Activated T-helper 1 cell treated with anti-CD3 and anti-CD28 coated beads, Interleukin-2, amount 50 U/mL, for 16 hours (primary cell): Measurements from ENCODE around the gene FAM222A.

Experiments
- DNase-seq, 2 donors: peaks; one replicate each; pipeline ENCODE4 v3.0.0-alpha.2; 2020; ENCODE audit warnings: low read depth in 1 of 2, low spot score in 1 of 2

FAM222A gene

GRCh38 chr12:109710747-109711595 is 2.7 kb upstream of the FAM222A start:
- DNase-seq = no peak

DNA sequence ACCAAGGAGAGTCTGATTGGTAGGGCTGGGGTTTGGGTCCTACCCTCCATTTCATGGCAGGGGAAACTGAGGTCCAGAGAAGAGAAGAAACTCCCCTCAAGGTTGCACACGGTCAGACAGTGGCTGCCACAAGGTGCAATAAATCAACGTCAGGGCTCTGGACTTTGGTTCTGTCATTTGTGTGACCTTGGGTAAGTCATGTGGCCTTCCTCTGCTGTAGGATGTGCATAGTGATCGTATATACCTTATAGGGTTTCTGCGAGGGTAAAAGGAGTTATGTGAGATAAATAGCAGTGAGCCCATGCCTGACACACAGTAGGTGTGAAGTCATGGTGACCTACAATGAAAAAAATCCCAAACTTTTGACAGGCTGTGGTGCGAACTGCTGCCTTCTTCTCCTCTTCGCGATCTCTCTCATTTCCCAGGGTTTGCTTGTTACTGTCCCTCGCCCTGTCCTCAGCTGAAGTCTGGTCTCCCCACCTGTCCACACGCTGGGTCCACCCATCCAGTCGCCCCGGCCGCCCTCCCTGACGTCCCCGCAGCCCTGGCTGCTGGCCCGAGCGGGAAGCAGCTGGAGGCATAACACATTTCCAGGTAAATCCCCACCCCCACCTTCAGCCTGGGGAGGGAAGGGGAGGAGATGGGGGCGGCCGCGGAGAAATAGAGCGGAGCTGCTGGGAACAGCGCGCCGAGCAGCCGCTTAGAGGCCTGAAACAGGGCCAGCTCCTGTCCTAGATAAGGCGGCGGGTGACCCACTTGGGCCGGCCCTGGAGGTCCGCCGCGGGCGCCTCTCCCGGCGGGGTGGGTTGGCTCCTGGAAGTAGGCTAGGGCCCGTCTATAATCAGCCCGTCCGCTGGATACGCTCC is 1.8 kb upstream of the FAM222A start:
- DNase-seq = no peak

DNA sequence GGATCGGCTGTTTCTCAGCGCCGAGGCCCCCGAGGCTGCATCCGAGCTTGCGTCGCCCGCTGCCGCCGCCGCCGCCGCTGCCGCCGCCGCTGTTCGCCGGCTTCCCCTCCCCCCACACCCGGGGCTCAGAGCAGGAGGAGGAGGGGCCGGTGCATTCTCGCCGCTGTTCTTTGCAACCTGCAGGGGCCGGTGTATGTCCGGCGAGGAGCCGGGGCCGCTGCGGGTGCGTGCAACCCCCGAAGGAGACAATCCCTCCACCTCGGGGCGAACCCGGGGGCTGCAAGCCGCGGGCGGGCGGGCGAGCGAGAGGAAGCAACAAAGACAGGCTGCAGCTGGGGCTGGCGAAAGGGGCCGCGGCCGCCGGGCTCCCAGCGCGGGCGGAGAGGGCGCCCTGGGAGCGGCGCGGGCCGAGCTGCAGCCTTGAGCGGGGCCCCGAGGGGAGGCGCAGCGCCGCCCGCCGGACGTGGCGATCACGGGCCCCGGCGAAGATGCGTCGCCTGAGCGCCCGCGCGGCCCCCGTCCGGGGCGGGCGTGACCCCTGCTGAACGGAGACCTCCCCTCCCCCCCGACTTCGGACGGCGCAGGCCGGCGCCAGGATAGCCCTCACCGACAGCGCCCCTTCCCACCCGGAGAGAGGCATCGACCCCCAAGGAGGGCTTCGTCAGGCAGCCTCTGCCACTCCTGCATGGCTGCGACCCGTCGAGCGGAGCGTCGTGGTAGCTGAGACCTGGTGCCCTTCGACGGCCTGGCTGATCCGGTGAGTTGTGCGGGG is 702 bp downstream of the FAM222A start:
- DNase-seq = peak; percentile 20 to 39

DNA sequence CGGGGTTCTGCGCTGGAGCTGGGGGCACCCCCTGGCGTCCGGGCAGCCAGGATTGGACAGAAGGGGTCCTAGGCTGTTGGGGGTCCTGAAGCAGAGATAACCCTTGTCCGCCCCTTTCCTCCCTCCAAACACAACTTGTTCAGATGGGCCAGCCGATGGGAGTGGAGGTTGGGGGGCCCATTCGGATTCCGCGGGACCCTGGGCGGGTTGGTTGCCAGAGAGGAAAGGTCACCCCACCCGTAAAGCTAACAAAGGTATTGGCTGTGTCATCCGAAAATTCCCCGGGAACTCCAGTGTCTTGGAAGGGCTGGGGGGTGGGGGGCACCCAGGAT is 1.3 kb downstream of the FAM222A start:
- DNase-seq = no peak

GRCh38 chr12:109715310-109716091 is 1.9 kb downstream of the FAM222A start:
- DNase-seq = no peak

DNA sequence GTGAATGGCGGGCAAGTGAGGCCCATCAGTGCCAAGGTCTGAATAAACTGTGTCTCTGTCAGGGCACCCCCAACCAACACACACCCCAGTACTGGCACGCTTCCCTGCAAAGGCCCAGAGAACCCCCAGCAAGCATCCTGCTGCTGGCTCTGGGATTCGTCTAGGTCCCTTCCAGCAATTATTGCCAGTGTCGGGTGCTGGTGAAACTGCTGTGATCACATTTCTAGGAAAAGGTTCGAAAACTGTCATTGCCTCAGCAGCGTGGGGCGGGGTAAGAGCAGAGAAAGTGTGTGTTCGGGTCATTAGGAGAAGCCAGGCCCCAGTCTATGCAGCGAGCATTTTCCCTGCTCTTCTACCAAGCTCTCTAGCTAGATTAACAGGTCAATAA is 2.5 kb downstream of the FAM222A start:
- DNase-seq = no peak

DNA sequence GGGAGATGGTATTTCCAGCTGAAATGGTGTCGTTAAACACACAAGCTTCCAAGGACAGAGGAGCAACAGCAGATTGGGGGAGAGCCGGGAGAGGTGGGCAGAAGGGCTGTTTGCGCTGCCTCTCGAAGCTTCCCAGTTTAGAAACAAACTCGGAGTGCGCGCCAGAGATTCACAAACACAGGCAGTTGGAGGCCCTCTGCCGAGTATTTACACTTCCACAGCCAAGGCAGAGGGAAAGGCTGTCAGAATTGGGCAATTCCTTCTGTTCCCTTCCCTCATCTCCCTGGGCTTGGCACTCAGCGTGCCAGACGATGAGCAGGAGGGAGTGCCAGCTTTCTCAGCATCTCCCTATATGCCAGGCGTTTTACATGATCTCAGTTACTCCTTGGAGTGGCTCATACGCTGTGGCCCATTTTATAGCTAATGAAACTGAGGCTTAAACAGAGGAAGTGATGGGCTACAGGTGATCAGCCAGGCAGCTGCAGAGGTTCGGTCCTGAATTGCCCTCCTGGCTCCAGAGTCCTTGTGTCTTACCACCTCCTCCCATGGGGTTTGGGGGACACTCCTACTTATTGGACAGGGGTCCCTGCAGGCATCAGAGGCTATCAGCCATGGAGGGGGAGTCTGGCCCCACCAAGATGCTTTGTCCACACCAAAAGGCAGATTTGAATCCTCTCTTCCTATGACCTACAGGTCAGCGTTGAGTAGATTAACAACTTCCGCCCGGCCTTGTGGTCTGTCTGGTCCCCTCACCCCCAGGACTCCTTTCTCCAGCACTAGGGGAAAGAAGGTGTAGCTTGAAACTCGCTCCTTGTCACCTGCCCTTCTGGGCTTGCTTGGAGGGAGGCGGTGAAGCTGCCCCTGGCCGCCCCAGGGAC is 3.1 kb downstream of the FAM222A start:
- no peak for DNase-seq

DNA sequence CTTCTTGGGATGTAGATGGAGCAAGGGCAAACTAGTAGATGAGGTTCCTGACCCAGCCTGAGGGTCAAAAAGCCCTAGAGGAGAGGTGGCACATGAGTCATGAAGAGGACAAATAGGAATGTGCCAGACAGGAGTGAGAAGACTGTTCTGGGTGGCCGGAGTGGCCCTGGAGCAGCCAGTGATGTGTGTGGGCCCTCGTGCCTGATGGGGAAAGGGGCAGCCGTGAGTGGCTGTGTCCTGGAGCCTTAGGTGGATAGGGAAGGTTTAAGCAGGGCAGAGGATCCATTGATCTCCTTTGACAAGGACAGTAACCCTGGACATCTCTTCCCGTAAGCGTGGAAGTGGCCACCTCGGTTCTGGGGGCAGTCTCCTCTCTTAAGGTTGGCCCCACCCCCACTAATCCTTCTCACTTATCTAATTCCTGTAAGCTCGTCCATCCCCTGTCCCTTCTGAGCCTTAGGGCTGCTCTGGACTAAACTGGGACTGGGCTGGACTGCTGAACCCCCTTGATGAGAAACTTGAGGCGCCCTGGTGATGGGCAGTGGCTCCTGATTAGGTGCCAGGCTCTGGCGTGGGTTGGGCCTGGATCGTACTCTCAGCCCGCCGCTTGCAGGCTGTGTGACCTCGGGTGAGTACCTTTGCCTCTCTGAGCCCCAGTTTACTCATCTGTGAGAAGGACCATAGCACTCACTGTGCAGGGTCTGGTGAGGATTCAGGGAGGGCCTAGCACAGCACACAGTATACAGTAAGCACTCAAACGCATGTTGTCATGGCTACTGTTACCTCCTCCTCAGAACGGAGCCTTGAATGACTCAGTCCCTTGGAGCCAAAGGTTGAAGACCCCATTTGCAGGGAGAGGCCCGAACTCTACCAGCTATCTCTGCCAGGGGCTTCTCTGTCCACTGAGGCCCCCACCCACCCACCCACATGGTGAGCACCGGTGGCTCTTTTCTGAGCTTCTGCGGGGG is 4.0 kb downstream of the FAM222A start:
- DNase-seq = no peak

- no peak for DNase-seq
Measured at GRCh38 chr12:109718390-109718789, 4.8 kb downstream of the FAM222A start.

DNA sequence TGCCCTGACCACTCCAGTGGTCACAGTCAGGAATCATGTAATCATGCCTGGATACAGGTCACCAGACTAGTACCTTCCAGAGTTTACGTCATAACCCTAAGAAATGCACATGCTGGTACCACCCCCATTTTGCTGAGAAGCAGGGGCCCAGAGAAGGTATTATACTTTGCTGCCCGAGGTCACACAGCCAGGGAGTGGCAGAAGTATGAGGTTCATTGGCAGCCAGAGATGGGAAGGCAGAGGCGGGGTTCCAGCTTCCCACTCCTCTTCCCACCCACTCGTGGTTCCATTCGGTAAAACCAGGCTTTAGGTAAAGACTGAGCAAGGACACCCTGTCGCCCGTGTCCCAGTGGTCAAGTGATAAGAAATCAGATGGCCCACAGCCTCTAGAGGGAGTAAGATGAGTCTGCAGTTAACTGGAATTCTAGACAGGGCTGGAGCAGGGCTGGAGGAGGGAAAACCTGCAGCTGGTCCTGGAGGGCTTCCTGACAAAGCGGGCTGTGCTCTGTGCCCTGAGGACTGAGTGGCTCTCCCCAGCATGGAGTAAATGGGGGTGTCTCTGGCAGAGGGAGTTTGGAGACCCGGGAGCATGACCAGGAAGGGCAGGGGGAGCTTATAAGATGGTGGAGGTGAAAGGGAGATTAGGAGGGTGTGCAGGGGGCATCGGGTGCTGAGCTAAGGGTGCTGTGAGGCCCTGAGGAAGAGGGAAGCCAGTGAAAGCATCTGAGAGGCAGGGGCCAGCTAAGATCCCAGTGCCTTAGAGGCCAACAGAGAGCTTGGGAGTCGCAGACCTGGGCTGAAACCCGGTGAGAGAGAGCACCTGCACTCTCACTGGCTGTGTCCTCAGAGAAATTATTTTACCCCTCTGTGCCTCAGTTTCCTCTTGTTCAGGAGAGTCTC is 5.7 kb downstream of the FAM222A start:
- DNase-seq = no peak

DNA sequence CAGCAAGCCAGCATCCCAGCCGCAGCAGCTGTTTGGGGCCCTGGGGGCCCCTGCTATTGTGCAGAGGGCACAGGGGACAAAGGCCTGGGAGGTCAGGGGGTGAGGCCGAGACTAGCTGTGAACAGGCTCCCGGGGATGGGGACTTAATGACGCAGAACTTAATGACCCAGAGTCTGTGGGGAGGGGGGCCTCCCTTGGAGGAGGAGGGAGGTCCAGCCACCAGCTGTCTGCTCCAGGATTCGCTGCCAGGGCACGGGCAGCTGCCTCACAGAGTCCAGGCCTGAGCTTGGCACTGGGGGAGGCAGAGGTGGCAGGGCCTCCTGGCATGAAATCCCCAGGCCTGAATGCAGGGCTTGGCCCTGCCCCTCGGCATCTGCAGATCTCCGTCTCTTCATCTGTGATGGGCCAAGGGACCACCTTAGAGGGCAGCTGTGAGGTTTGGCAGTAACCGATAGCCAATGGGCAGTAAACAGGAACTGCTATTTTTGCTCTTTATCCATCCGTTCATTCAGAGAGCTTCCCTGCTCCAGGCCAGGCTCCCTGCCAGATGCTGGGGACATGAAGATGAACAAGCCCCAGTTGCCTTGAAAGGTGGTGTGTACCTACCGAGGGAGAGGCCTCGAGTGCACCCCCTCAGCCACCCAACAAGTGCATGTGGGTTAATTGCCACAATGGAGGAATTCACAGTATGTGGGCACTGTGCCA is 6.7 kb downstream of the FAM222A start:
- no peak for DNase-seq

GRCh38 chr12:109720857-109721189 is 7.2 kb downstream of the FAM222A start:
- DNase-seq = no peak

- DNase-seq = no peak
Measured at GRCh38 chr12:109721276-109721675, 7.7 kb downstream of the FAM222A start.

GRCh38 chr12:109722022-109722720 is 8.5 kb downstream of the FAM222A start:
- no peak for DNase-seq

DNA sequence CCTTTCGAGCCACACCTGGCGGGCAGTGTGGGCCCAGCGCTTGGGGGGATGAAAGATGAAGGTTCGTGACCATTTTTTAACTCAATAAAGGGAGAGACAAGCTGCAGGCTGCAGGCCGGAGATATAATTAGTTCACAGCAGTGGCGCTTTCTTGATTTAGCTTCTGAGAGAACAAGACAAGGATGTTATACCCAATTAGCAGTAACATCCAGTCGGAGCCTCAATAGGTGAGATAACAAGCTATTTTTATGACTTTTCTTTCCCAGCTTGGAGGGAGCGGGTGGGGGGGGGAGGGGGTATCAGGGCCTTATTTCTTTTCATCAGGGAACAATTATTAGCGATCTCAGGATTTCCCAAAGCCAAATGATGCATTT is 9.1 kb downstream of the FAM222A start:
- no peak for DNase-seq

GRCh38 chr12:109723311-109723881 is 9.8 kb downstream of the FAM222A start:
- DNase-seq = no peak
